ENCODE data around the gene MACROD1.

MACROD1 gene

GRCh38 chr11:64144587-64145472 lies 21.1 kb downstream of the MACROD1 start:
- Mint-ChIP-seq H3K4me1 (peaks cover 48% of the 10 kb centered on the region), H3K27ac (no peak overlapping the region), H3K9me3 (no peaks in the 10 kb centered on the region), H3K4me3 (no peak overlapping the region), H3K27me3 (ENCODE audit: low read depth, poor library complexity) (peaks cover 27% of the 10 kb centered on the region), H3K36me3 (ENCODE audit: low read depth) (no peaks in the 10 kb centered on the region)
- DNase-seq, result peak; percentile 62
- TF ChIP-seq, protein P1, sequence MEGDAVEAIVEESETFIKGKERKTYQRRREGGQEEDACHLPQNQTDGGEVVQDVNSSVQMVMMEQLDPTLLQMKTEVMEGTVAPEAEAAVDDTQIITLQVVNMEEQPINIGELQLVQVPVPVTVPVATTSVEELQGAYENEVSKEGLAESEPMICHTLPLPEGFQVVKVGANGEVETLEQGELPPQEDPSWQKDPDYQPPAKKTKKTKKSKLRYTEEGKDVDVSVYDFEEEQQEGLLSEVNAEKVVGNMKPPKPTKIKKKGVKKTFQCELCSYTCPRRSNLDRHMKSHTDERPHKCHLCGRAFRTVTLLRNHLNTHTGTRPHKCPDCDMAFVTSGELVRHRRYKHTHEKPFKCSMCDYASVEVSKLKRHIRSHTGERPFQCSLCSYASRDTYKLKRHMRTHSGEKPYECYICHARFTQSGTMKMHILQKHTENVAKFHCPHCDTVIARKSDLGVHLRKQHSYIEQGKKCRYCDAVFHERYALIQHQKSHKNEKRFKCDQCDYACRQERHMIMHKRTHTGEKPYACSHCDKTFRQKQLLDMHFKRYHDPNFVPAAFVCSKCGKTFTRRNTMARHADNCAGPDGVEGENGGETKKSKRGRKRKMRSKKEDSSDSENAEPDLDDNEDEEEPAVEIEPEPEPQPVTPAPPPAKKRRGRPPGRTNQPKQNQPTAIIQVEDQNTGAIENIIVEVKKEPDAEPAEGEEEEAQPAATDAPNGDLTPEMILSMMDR (IDR thresholded peaks at IDR 0.05), result no peak

- H3K9me3 Mint-ChIP-seq, result no peaks in the 10 kb centered on the region
- peaks cover 46% of the 10 kb centered on the region for H3K27me3 Mint-ChIP-seq (ENCODE audit: low read depth, poor library complexity)
- no peaks in the 10 kb centered on the region for H3K36me3 Mint-ChIP-seq (ENCODE audit: low read depth)
- no peak overlapping the region for H3K27ac Mint-ChIP-seq
- H3K4me1 Mint-ChIP-seq, result peaks cover 55% of the 10 kb centered on the region
- TF ChIP-seq, protein P1 (IDR thresholded peaks at IDR 0.05), result no peak
- peak; percentile 37 for DNase-seq
- no peak overlapping the region for H3K4me3 Mint-ChIP-seq
Measured at GRCh38 chr11:64141081-64141783, 24.7 kb downstream of the MACROD1 start.

DNA sequence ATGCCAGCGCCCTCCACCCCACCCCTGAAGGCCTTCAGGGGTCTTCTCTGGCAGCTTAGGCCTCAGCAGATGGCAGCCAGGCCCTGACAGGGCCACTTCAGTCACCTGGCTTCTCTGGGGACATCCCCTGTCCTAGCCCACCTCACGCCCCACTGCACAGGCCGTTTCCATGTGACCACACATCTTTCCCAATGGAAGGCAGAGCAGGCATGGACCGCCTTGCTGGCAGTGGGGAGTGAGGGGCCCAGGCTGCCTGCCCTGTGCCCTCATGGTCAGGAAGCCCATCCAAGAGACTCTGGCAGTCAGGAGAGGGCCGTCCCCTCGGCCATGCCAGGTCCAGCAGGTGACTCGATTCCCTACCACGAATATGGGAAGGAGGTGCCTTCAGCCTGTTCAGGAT lies 25.8 kb downstream of the MACROD1 start:
- TF ChIP-seq, protein P1 (IDR thresholded peaks at IDR 0.05), result no peak
- Mint-ChIP-seq H3K4me3 (no peak overlapping the region), H3K27ac (no peak overlapping the region)

DNA sequence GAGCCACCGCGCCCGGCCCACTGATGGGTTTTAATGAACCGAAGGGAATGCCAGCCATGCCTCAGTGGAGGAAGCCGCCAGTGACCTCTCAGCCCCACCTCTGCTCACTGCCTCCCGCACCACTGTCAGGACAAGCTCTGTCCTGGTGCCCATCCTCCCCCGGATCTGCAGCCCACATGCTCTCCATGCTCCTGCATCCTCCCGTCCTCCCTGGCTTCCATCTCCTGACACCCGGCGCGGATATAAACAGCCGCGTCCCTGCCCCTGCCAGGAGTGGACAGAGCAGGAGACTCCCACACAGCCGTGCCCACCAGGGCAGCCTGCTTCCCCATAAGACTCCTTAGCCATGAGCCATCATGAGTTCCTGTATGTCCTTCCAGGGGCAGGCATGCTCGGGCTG lies 26.9 kb downstream of the MACROD1 start:
- TF ChIP-seq, protein P1 (IDR thresholded peaks at IDR 0.05), result no peak
- no peak overlapping the region for H3K4me3 Mint-ChIP-seq
- H3K27me3 Mint-ChIP-seq (ENCODE audit: low read depth, poor library complexity), result peaks cover 54% of the 10 kb centered on the region
- peaks cover 49% of the 10 kb centered on the region for H3K4me1 Mint-ChIP-seq
- no peak for DNase-seq
- H3K9me3 Mint-ChIP-seq, result no peaks in the 10 kb centered on the region
- no peak overlapping the region for H3K27ac Mint-ChIP-seq
- H3K36me3 Mint-ChIP-seq (ENCODE audit: low read depth), result no peaks in the 10 kb centered on the region

More for the DNA sequence above, 25.8 kb downstream of the MACROD1 start:
- DNase-seq, result no peak
- no peaks in the 10 kb centered on the region for H3K9me3 Mint-ChIP-seq
- peaks cover 55% of the 10 kb centered on the region for H3K4me1 Mint-ChIP-seq
- no peaks in the 10 kb centered on the region for H3K36me3 Mint-ChIP-seq (ENCODE audit: low read depth)
- peaks cover 50% of the 10 kb centered on the region for H3K27me3 Mint-ChIP-seq (ENCODE audit: low read depth, poor library complexity)

- Mint-ChIP-seq H3K4me3 (no peak overlapping the region), H3K9me3 (no peaks in the 10 kb centered on the region), H3K4me1 (peaks cover 46% of the 10 kb centered on the region), H3K27me3 (ENCODE audit: low read depth, poor library complexity) (peaks cover 54% of the 10 kb centered on the region), H3K27ac (no peak overlapping the region), H3K36me3 (ENCODE audit: low read depth) (no peaks in the 10 kb centered on the region)
- TF ChIP-seq, protein P1 (IDR thresholded peaks at IDR 0.05), result no peak
- no peak for DNase-seq
Measured at GRCh38 chr11:64138398-64138797, 27.5 kb downstream of the MACROD1 start.

All from nephron progenitor cell (in vitro differentiated cells).